Thymus (tissue), 11 donors: ENCODE measurements around the gene TNFRSF6B. TPM values are rescaled to one million over a fixed set of nuclear protein-coding genes. Genes with fewer than 3 reads are reported as not detected.

Experiments
- DNase-seq, 9 donors: peaks; one replicate each; pipeline ENCODE4 v3.0.0-alpha.2; 2013; ENCODE audit warnings: low spot score in 9 of 9, low read depth in 6 of 9, missing footprints in 1 of 9
- H3K27ac ChIP-seq, 2 donors: one replicate each; pipeline ENCODE4 v1.5.1; 2013; ENCODE audit warnings: control low read depth in 1 of 2, low read depth in 1 of 2, low read length in 1 of 2, mild to moderate bottlenecking in 1 of 2, moderate library complexity in 1 of 2
- H3K27me3 ChIP-seq, 2 donors: one replicate each; pipeline ENCODE4 v1.5.1; 2013; ENCODE audit warnings: low read length in 1 of 2; ENCODE audit not compliant: control insufficient read depth in 2 of 2, insufficient read depth in 1 of 2
- H3K36me3 ChIP-seq, 2 donors: one replicate each; pipeline ENCODE4 v1.5.1; 2013; ENCODE audit warnings: low read length in 1 of 2, mild to moderate bottlenecking in 1 of 2, moderate library complexity in 1 of 2; ENCODE audit not compliant: control insufficient read depth in 2 of 2, insufficient read depth in 2 of 2
- H3K4me1 ChIP-seq, 2 donors: one replicate each; pipeline ENCODE4 v1.5.1; 2013; ENCODE audit warnings: low read length in 2 of 2; ENCODE audit not compliant: control insufficient read depth in 2 of 2, insufficient read depth in 2 of 2
- H3K4me3 ChIP-seq, 2 donors: one replicate each; pipeline ENCODE4 v1.5.1; 2013; ENCODE audit warnings: low read length in 2 of 2, control low read depth in 1 of 2, mild to moderate bottlenecking in 1 of 2
- H3K9me3 ChIP-seq, 2 donors: one replicate each; pipeline ENCODE4 v1.5.1; 2013; ENCODE audit warnings: low read length in 1 of 2, mild to moderate bottlenecking in 1 of 2; ENCODE audit not compliant: control insufficient read depth in 2 of 2, insufficient read depth in 1 of 2
- WGBS: extraction: QIAGEN DNeasy Blood & Tissue Kit; methylation state at CpG from one replicate; pipeline ENCODE4 v1.1.7; 2013; 5-methylcytosine and 5-hydroxymethylcytosine counted together
- polyA plus RNA-seq: library from polyadenylated mRNA; stranded (reverse); fragments of 200-250 nt; gene quantifications from one replicate; pipeline ENCODE4 v1.2.3, GENCODE V29; 2013
- total RNA-seq: library from RNA; stranded (reverse); fragments of 120-200 nt; gene quantifications from one replicate; pipeline ENCODE4 v1.2.4, GENCODE V29; 2013
- donor health status: healthy.

Gene TNFRSF6B
- total and polyA plus RNA-seq, 2 donors: 13.5 to 34.7 TPM

GRCh38 chr20:63693083-63693732, 3.2 kb upstream of the TNFRSF6B start:
- no peak overlapping the region for H3K4me3 ChIP-seq
- H3K9me3 ChIP-seq: no peaks in the 10 kb centered on the region
- DNase-seq: no peak
- H3K4me1 ChIP-seq: peaks cover 15 to 32% of the 10 kb centered on the region in 2 donors
- 94% methylated on average over 10 of the region's 10 CpGs for whole genome bisulfite sequencing
- peaks cover 0 to 5% of the 10 kb centered on the region in 2 donors for H3K27me3 ChIP-seq
- no peak overlapping the region for H3K27ac ChIP-seq
- peaks cover 10 to 29% of the 10 kb centered on the region in 2 donors for H3K36me3 ChIP-seq

GRCh38 chr20:63693733-63694583, 2.5 kb upstream of the TNFRSF6B start:
- H3K4me1 ChIP-seq: peaks cover 15 to 32% of the 10 kb centered on the region in 2 donors
- H3K27me3 ChIP-seq: peaks cover 0 to 5% of the 10 kb centered on the region in 2 donors
- H3K27ac ChIP-seq: no peak overlapping the region
- 95% methylated on average over 21 of the region's 21 CpGs for WGBS
- no peaks in the 10 kb centered on the region for H3K9me3 ChIP-seq
- H3K4me3 ChIP-seq: no peak overlapping the region
- H3K36me3 ChIP-seq: peaks cover 10 to 31% of the 10 kb centered on the region in 2 donors
- no peak for DNase-seq

GRCh38 chr20:63694584-63695423, 1.6 kb upstream of the TNFRSF6B start:
- peaks cover 15 to 38% of the 10 kb centered on the region in 2 donors for H3K4me1 ChIP-seq
- 96% methylated on average over 37 of the region's 37 CpGs for WGBS
- H3K4me3 ChIP-seq: no peak overlapping the region
- DNase-seq: no peak
- H3K27me3 ChIP-seq: peaks cover 0 to 5% of the 10 kb centered on the region in 2 donors
- no peak overlapping the region for H3K27ac ChIP-seq
- H3K9me3 ChIP-seq: no peaks in the 10 kb centered on the region
- H3K36me3 ChIP-seq: peaks cover 14 to 31% of the 10 kb centered on the region in 2 donors

- peak overlapping the region; percentile 25 to 33 for H3K27ac ChIP-seq
- peaks cover 0 to 5% of the 10 kb centered on the region in 2 donors for H3K27me3 ChIP-seq
- H3K9me3 ChIP-seq: no peaks in the 10 kb centered on the region
- H3K4me1 ChIP-seq: peaks cover 15 to 38% of the 10 kb centered on the region in 2 donors
- DNase-seq: no peak
- H3K36me3 ChIP-seq: peaks cover 21 to 37% of the 10 kb centered on the region in 2 donors
- WGBS: 85% methylated on average over 25 of the region's 25 CpGs
- no peak overlapping the region for H3K4me3 ChIP-seq
These were observed 787 bp upstream of the TNFRSF6B start for GRCh38 chr20:63695424-63696305.

GRCh38 chr20:63696306-63696627, 185 bp upstream of the TNFRSF6B start:
- 7% methylated on average over 6 of the region's 6 CpGs for WGBS
- Histone ChIP-seq H3K4me1 (peaks cover 15 to 38% of the 10 kb centered on the region in 2 donors), H3K27ac (peak overlapping the region; percentile 25 to 33), H3K9me3 (no peaks in the 10 kb centered on the region), H3K27me3 (peaks cover 0 to 5% of the 10 kb centered on the region in 2 donors), H3K4me3 (peak overlapping the region; percentile 14 to 25), H3K36me3 (peaks cover 21 to 34% of the 10 kb centered on the region in 2 donors)
- peak in 8 of 9 donors; percentile 44 to 86 (median 62) for DNase-seq

GRCh38 chr20:63697357-63697867, 960 bp downstream of the TNFRSF6B start:
- peak in 1 of 9 donors; percentile 21 for DNase-seq
- H3K36me3 ChIP-seq: peaks cover 21 to 27% of the 10 kb centered on the region in 2 donors
- H3K27me3 ChIP-seq: peaks cover 0 to 5% of the 10 kb centered on the region in 2 donors
- H3K27ac ChIP-seq: peak overlapping the region in 1 of 2 donors; percentile 20
- H3K9me3 ChIP-seq: no peaks in the 10 kb centered on the region
- H3K4me3 ChIP-seq: peak overlapping the region in 1 of 2 donors; percentile 14
- H3K4me1 ChIP-seq: peaks cover 15 to 38% of the 10 kb centered on the region in 2 donors
- 66% methylated on average over 7 of the region's 7 CpGs for WGBS

- Histone ChIP-seq H3K4me1 (peaks cover 15 to 38% of the 10 kb centered on the region in 2 donors), H3K27me3 (peaks cover 0 to 5% of the 10 kb centered on the region in 2 donors), H3K9me3 (no peaks in the 10 kb centered on the region), H3K27ac (peak overlapping the region in 1 of 2 donors; percentile 25), H3K4me3 (no peak overlapping the region), H3K36me3 (peaks cover 21 to 29% of the 10 kb centered on the region in 2 donors)
- no peak for DNase-seq
- WGBS: 94% methylated on average over 40 of the region's 40 CpGs
These were observed 1.6 kb downstream of the TNFRSF6B start for GRCh38 chr20:63697868-63698545.
